Measurements from ENCODE around the gene FIGN.
A peak's percentile ranks its signal among the peaks of the same experiment; 100 is the strongest.

Gene FIGN

GRCh38 chr2:163553601-163554000 lies 182.2 kb downstream of the FIGN start:
- peak in 1 of 2 experiments; percentile 65 for DNase-seq

- no peak for DNase-seq
Observed at GRCh38 chr2:163552758-163553157, 183.1 kb downstream of the FIGN start.

DNA sequence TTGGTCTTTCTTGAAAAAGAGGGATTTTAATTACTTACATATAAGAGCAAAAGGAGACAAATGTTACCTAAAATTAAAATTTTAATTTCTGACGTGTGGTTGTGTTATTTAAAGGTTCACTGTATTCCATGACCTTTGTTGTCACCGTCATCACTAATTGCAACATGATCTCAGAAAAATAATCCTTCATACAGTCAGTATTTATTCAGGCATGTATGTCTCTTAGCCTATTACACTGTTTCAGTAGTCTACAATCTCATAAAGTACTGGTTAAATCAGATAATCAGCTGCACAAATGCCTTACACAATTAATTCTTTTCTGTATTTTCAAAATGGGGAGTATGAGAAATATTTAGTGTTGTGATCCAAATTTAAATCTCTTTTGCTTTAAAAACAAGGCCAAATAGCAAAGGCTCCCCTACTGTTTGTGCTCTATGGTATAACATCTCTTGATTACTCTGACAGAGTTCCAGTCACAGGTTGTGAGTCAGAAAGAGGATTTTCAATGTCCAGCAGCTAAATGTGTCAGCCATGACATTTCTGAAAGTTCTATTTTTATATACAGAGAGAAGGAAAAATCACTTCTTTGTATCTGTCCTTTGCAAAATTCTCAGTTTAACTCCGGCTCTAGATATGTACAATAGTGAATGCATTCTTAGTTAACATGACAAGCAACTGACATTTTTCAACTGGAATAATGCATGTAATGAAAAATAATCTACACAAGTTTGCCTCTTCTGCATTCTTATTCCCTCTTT lies 184.0 kb downstream of the FIGN start:
- DNase-seq = no peak

DNA sequence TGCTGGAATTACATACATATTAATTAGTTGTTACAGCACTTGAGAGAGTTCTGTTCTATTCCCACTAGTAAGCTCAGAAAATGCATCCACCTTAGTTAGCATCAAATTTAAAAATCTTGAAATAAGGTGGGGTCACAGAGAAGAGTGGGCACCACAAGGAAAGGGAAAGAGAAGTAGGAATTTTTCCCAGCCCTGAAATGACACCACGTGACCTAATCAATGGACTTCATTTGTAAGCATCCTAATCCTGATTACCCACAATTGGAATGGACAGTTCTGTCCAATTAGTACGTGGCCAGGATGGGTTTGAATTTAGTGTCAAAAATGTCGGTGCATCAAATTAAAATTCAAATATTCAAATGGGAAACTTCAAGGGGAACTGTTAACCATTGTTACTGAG lies 186.8 kb downstream of the FIGN start:
- DNase-seq = no peak
